IPS DF 6.9 (cell line): ENCODE results near the gene TMEM25.

Source experiments
- DNase-seq: peaks from one replicate; pipeline ENCODE4 v3.0.0-alpha.2; 2013; ENCODE audit warnings: low read depth, low spot score
- H3K27ac ChIP-seq: one replicate; pipeline ENCODE4 v1.5.1; 2013; ENCODE audit warnings: low read length, control low read depth
- H3K27me3 ChIP-seq: 2 replicates; pipeline ENCODE4 v1.6.1; 2013; ENCODE audit warnings: mild to moderate bottlenecking, low read length; ENCODE audit not compliant: control insufficient read depth, insufficient read depth
- H3K36me3 ChIP-seq: 2 replicates; pipeline ENCODE4 v1.6.1; 2013; ENCODE audit warnings: low read length; ENCODE audit not compliant: control insufficient read depth, insufficient read depth
- H3K4me1 ChIP-seq: 2 replicates; pipeline ENCODE4 v1.6.1; 2013; ENCODE audit warnings: low read length; ENCODE audit not compliant: control insufficient read depth, insufficient read depth
- H3K4me3 ChIP-seq: 2 replicates; pipeline ENCODE4 v1.5.1; 2013; ENCODE audit warnings: mild to moderate bottlenecking, low read length
- H3K9me3 ChIP-seq: 2 replicates; pipeline ENCODE4 v1.6.1; 2013; ENCODE audit warnings: low read length, inconsistent platforms; ENCODE audit not compliant: control insufficient read depth, insufficient read depth
- WGBS: extraction: QIAGEN DNeasy Blood & Tissue Kit; methylation state at CpG from one replicate; pipeline ENCODE4 v1.1.7; 2013; ENCODE audit warnings: mixed read lengths, missing lambda C conversion rate; ENCODE audit not compliant: insufficient read length, insufficient coverage; 5-methylcytosine and 5-hydroxymethylcytosine counted together

Gene TMEM25

GRCh38 chr11:118519549-118519948 is 11.4 kb upstream of the TMEM25 start:
- no peaks in the 10 kb centered on the region for H3K27me3 ChIP-seq
- no CpG with 5 or more reads among the region's 6 CpGs for WGBS
- no peak overlapping the region for H3K4me3 ChIP-seq
- H3K9me3 ChIP-seq = no peaks in the 10 kb centered on the region
- H3K4me1 ChIP-seq = no peaks in the 10 kb centered on the region
- peaks cover 21% of the 10 kb centered on the region for H3K36me3 ChIP-seq
- H3K27ac ChIP-seq = no peak overlapping the region
- no peak for DNase-seq

DNA sequence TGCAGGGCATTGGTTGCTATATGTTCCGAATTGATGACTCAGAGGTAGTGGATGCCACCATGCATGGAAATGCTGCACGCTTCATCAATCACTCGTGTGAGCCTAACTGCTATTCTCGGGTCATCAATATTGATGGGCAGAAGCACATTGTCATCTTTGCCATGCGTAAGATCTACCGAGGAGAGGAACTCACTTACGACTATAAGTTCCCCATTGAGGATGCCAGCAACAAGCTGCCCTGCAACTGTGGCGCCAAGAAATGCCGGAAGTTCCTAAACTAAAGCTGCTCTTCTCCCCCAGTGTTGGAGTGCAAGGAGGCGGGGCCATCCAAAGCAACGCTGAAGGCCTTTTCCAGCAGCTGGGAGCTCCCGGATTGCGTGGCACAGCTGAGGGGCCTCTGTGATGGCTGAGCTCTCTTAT is 9.1 kb upstream of the TMEM25 start:
- Histone ChIP-seq H3K36me3 (peaks cover 26% of the 10 kb centered on the region), H3K4me1 (no peaks in the 10 kb centered on the region), H3K27me3 (no peaks in the 10 kb centered on the region), H3K27ac (no peak overlapping the region), H3K9me3 (no peaks in the 10 kb centered on the region), H3K4me3 (no peak overlapping the region)
- no peak for DNase-seq
- no CpG with 5 or more reads among the region's 13 CpGs for WGBS

- Histone ChIP-seq H3K9me3 (no peaks in the 10 kb centered on the region), H3K27ac (no peak overlapping the region), H3K4me1 (no peaks in the 10 kb centered on the region), H3K27me3 (no peaks in the 10 kb centered on the region), H3K4me3 (no peak overlapping the region), H3K36me3 (peaks cover 23% of the 10 kb centered on the region)
- DNase-seq = no peak
- WGBS = no CpG with 5 or more reads among the region's 6 CpGs
Observed at GRCh38 chr11:118522571-118523072, 8.4 kb upstream of the TMEM25 start.

GRCh38 chr11:118524356-118524755 is 6.6 kb upstream of the TMEM25 start:
- no peak overlapping the region for H3K4me3 ChIP-seq
- H3K9me3 ChIP-seq = no peaks in the 10 kb centered on the region
- H3K36me3 ChIP-seq = peaks cover 22% of the 10 kb centered on the region
- DNase-seq = no peak
- no peak overlapping the region for H3K27ac ChIP-seq
- peaks cover 2% of the 10 kb centered on the region; the same call in 1 of the 2 replicates for H3K4me1 ChIP-seq
- H3K27me3 ChIP-seq = no peaks in the 10 kb centered on the region

DNA sequence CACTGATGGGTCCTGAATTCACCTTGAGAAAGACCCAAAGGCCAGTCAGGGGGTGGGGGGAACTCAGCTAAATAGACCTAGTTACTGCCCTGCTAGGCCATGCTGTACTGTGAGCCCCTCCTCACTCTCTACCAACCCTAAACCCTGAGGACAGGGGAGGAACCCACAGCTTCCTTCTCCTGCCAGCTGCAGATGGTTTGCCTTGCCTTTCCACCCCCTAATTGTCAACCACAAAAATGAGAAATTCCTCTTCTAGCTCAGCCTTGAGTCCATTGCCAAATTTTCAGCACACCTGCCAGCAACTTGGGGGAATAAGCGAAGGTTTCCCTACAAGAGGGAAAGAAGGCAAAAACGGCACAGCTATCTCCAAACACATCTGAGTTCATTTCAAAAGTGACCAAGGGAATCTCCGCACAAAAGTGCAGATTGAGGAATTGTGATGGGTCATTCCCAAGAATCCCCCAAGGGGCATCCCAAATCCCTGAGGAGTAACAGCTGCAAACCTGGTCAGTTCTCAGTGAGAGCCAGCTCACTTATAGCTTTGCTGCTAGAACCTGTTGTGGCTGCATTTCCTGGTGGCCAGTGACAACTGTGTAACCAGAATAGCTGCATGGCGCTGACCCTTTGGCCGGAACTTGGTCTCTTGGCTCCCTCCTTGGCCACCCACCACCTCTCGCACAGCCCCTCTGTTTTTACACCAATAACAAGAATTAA is 6.1 kb upstream of the TMEM25 start:
- Histone ChIP-seq H3K9me3 (no peaks in the 10 kb centered on the region), H3K27ac (no peak overlapping the region), H3K4me1 (peaks cover 2% of the 10 kb centered on the region; the same call in 1 of the 2 replicates), H3K36me3 (peaks cover 20% of the 10 kb centered on the region), H3K27me3 (no peaks in the 10 kb centered on the region), H3K4me3 (no peak overlapping the region)
- no peak for DNase-seq
- no CpG with 5 or more reads among the region's 6 CpGs for WGBS

GRCh38 chr11:118526688-118527087 is 4.3 kb upstream of the TMEM25 start:
- Histone ChIP-seq H3K27ac (no peak overlapping the region), H3K4me3 (no peak overlapping the region), H3K27me3 (no peaks in the 10 kb centered on the region), H3K9me3 (no peaks in the 10 kb centered on the region), H3K4me1 (peaks cover 2% of the 10 kb centered on the region; the same call in 1 of the 2 replicates), H3K36me3 (peaks cover 12% of the 10 kb centered on the region)
- DNase-seq = no peak
- no CpG with 5 or more reads among the region's 2 CpGs for WGBS

- DNase-seq = no peak
- WGBS = no CpG with 5 or more reads among the region's 3 CpGs
- Histone ChIP-seq H3K27ac (no peak within 1 kb of the TSS), H3K4me3 (no peak within 1 kb of the TSS), H3K9me3 (no peaks in the 10 kb centered on the region), H3K4me1 (peaks cover 3% of the 10 kb centered on the region), H3K36me3 (peaks cover 8% of the 10 kb centered on the region), H3K27me3 (no peaks in the 10 kb centered on the region)
Observed at GRCh38 chr11:118527109-118527508, 3.9 kb upstream of the TMEM25 start, which contains the start of gene TTC36. Gene TTC36, plus strand, starts transcription at chr11:118527474. Its CDS starts 21 bp downstream, at chr11:118527495.

GRCh38 chr11:118528511-118528910 is 2.5 kb upstream of the TMEM25 start:
- Histone ChIP-seq H3K36me3 (peaks cover 7% of the 10 kb centered on the region), H3K4me3 (no peak overlapping the region), H3K9me3 (no peaks in the 10 kb centered on the region), H3K4me1 (peaks cover 3% of the 10 kb centered on the region), H3K27me3 (no peaks in the 10 kb centered on the region), H3K27ac (no peak overlapping the region)
- no CpG with 5 or more reads among the region's 6 CpGs for WGBS
- no peak for DNase-seq

GRCh38 chr11:118529584-118530175 is 1.3 kb upstream of the TMEM25 start:
- no peak for DNase-seq
- Histone ChIP-seq H3K27ac (no peak overlapping the region), H3K27me3 (no peaks in the 10 kb centered on the region), H3K4me1 (peaks cover 3% of the 10 kb centered on the region), H3K4me3 (no peak overlapping the region), H3K36me3 (peaks cover 5% of the 10 kb centered on the region; the same call in 1 of the 2 replicates), H3K9me3 (no peaks in the 10 kb centered on the region)
- WGBS = no CpG with 5 or more reads among the region's 5 CpGs

DNA sequence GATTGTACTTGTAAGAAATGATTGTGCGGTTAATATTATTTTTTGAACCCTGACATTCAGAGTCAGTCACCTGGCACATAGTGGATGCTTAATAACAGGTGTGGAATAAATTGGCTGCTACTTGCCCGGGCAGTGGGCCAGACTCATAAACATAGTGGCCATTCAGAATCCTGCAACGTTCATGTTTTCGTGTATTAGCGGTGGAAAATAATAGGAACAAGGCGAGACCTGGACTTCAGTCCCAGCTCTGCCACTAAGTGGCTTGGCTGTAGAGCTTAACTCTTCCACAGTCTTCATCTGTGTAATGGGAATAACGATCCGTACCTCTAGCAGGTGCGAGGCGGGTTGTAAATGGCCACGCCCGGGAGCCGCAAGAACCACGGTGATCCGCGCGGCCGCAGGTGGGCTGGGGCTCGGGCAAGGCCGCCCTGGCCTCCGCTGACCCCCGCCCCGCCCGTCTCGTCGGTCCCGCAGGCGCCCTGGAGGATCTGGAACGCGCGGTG is 761 bp upstream of the TMEM25 start:
- WGBS = no CpG with 5 or more reads among the region's 31 CpGs
- Histone ChIP-seq H3K27ac (no peak overlapping the region), H3K4me1 (peaks cover 3% of the 10 kb centered on the region), H3K9me3 (no peaks in the 10 kb centered on the region), H3K4me3 (peak overlapping the region; percentile 63), H3K36me3 (no peaks in the 10 kb centered on the region; the same call in 1 of the 2 replicates), H3K27me3 (no peaks in the 10 kb centered on the region)
- no peak for DNase-seq
